ENCODE data around the gene NACC1.

Gene NACC1

GRCh38 chr19:13104848-13105711, 13.0 kb upstream of the NACC1 start:
- H2BK5ac ChIP-seq (ENCODE audit: low read length), result no peak overlapping the region
- H3K4ac ChIP-seq (ENCODE audit: low read length), result no peak overlapping the region
- no peak overlapping the region for H2BK15ac ChIP-seq (ENCODE audit: low read length)
- DNase-seq (ENCODE audit: low spot score), result no peak
- H2BK12ac ChIP-seq (ENCODE audit: low read length), result no peak overlapping the region
- no peak overlapping the region for H2BK120ac ChIP-seq (ENCODE audit: low read depth, low read length)
- H3K14ac ChIP-seq (ENCODE audit: low read length), result no peak overlapping the region
- H3K36me3 ChIP-seq (replicated peaks in 1 of 2; ENCODE audit: control insufficient read depth in 2 of 2, insufficient read depth in 2 of 2, low read length in 2 of 2), result peaks cover 10 to 30% of the 10 kb centered on the region in 2 donors
- no peaks in the 10 kb centered on the region for H3K79me1 ChIP-seq (ENCODE audit: low read depth, low read length)
- peak overlapping the region; percentile 81 for H3K23ac ChIP-seq (ENCODE audit: low read depth, low read length, poor library complexity)
- peaks cover 4 to 9% of the 10 kb centered on the region in 2 donors for H3K4me1 ChIP-seq (ENCODE audit: control insufficient read depth in 2 of 2, insufficient read depth in 1 of 2, low read depth in 1 of 2, low read length in 2 of 2)
- H3K9me3 ChIP-seq (replicated peaks in 1 of 2; ENCODE audit: control insufficient read depth in 2 of 2, insufficient read depth in 1 of 2, low read depth in 1 of 2, low read length in 2 of 2), result peaks cover 0 to 3% of the 10 kb centered on the region in 2 donors
- H3K4me2 ChIP-seq (ENCODE audit: insufficient read depth, low read length, poor library complexity, severe bottlenecking), result no peak overlapping the region
- H2AK5ac ChIP-seq (ENCODE audit: low read depth, low read length), result no peak overlapping the region
- no peak overlapping the region for H3K27ac ChIP-seq (replicated peaks; ENCODE audit: low read length)
- H3K27me3 ChIP-seq (ENCODE audit: control insufficient read depth in 3 of 3, insufficient read depth in 3 of 3, low read depth in 1 of 3, low read length in 3 of 3), result peaks cover 3 to 22% (median 21%) of the 10 kb centered on the region in 3 experiments
- WGBS, 2 donors (ENCODE audit: extremely low coverage in 2 of 2, insufficient read length in 2 of 2, insufficient replicate concordance in 1 of 2), result no CpG with 5 or more reads among the region's 29 CpGs
- no peak overlapping the region for H4K8ac ChIP-seq (ENCODE audit: low read depth, low read length)
- no peak overlapping the region for H3K9ac ChIP-seq (ENCODE audit: low read depth, low read length, poor library complexity)
- H3K18ac ChIP-seq (ENCODE audit: low read length), result no peak overlapping the region
- no peak overlapping the region for H2AFZ ChIP-seq (ENCODE audit: low read length)
- H3K4me3 ChIP-seq (ENCODE audit: low read length in 2 of 2), result no peak overlapping the region
- no peak overlapping the region for H4K91ac ChIP-seq (ENCODE audit: low read depth, low read length, poor library complexity)

DNA sequence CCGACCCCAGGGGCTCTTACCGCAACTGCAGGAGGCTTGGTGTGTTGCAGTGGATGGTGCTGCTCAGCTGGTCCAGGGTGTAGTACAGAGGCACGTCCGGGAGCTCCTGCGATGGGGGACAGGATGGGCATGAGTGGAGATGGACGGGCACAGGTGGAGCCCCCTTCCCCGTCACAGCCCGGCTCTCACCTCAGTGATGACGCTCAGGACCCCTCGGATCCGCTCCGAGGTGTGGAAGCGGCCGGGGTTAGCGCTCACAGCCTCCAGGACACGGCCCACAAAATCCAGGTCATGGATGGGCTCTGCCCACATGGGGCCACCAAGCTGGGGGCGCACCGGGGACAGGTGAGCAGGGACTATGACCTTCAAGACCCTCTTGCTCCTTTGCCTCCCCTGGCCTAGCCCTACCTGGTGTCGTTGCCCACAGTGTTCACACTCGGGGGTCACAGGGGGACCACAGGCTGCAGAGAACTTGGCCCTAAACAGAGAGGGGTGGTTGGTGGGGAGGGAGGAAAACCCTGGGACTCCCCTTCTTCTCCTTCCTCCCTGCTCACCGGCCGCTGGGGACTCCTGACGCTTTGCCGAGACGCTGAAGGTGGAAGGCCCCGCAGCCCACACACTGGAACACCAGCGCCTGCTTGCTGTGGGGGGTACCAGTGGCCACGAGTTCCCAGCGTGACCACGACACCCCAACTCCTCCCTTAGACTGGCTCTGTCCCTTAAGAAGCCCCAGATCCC, 8.5 kb upstream of the NACC1 start:
- no peak overlapping the region for H4K91ac ChIP-seq (ENCODE audit: low read depth, low read length, poor library complexity)
- H3K9me3 ChIP-seq (replicated peaks in 1 of 2; ENCODE audit: control insufficient read depth in 2 of 2, insufficient read depth in 1 of 2, low read depth in 1 of 2, low read length in 2 of 2), result no peaks in the 10 kb centered on the region
- peak overlapping the region; percentile 60 for H3K9ac ChIP-seq (ENCODE audit: low read depth, low read length, poor library complexity)
- no peak overlapping the region for H2AFZ ChIP-seq (ENCODE audit: low read length)
- no CpG with 5 or more reads among the region's 30 CpGs for WGBS, 2 donors (ENCODE audit: extremely low coverage in 2 of 2, insufficient read length in 2 of 2, insufficient replicate concordance in 1 of 2)
- peak overlapping the region; percentile 55 for H3K23ac ChIP-seq (ENCODE audit: low read depth, low read length, poor library complexity)
- peaks cover 2% of the 10 kb centered on the region for H3K79me1 ChIP-seq (ENCODE audit: low read depth, low read length)
- H3K18ac ChIP-seq (ENCODE audit: low read length), result no peak overlapping the region
- no peak overlapping the region for H3K4ac ChIP-seq (ENCODE audit: low read length)
- H3K27me3 ChIP-seq (ENCODE audit: control insufficient read depth in 3 of 3, insufficient read depth in 3 of 3, low read depth in 1 of 3, low read length in 3 of 3), result no peaks in the 10 kb centered on the region
- H3K4me1 ChIP-seq (ENCODE audit: control insufficient read depth in 2 of 2, insufficient read depth in 1 of 2, low read depth in 1 of 2, low read length in 2 of 2), result no peaks in the 10 kb centered on the region
- H2BK5ac ChIP-seq (ENCODE audit: low read length), result no peak overlapping the region
- H2BK15ac ChIP-seq (ENCODE audit: low read length), result no peak overlapping the region
- H3K27ac ChIP-seq (replicated peaks; ENCODE audit: low read length), result no peak overlapping the region
- no peak overlapping the region for H3K4me3 ChIP-seq (ENCODE audit: low read length in 2 of 2)
- peaks cover 17 to 50% of the 10 kb centered on the region in 2 donors for H3K36me3 ChIP-seq (replicated peaks in 1 of 2; ENCODE audit: control insufficient read depth in 2 of 2, insufficient read depth in 2 of 2, low read length in 2 of 2)
- H2BK120ac ChIP-seq (ENCODE audit: low read depth, low read length), result no peak overlapping the region
- no peak overlapping the region for H4K8ac ChIP-seq (ENCODE audit: low read depth, low read length)
- H3K14ac ChIP-seq (ENCODE audit: low read length), result no peak overlapping the region
- peak overlapping the region; percentile 41 for H2BK12ac ChIP-seq (ENCODE audit: low read length)
- no peak for DNase-seq (ENCODE audit: low spot score)
- no peak overlapping the region for H2AK5ac ChIP-seq (ENCODE audit: low read depth, low read length)
- H3K4me2 ChIP-seq (ENCODE audit: insufficient read depth, low read length, poor library complexity, severe bottlenecking), result no peak overlapping the region

DNA sequence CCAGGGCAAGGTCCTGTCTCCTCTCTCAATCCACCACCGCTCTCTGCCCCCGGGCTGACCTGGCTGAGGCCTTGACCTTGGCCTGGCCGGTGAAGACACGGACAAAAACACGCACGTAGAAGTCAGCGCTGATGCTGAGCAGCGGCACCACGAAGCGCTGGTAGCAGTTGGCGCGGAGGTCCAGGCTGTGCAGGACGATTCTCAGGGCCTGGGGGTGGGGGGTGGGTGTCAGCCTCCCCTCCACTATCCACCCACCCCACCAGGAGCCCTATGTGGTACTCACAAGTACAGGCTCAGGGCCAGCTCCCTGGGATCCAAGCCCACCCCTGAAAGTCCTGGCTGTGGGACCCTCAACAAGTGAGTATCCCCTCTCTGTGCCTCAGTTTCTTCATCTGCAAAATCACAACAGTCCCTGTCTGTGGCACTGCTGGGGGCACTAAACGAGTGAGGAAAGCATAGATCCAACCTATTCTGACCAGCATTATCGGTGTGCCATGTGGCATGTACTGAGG, 7.9 kb upstream of the NACC1 start:
- H3K4me1 ChIP-seq (ENCODE audit: control insufficient read depth in 2 of 2, insufficient read depth in 1 of 2, low read depth in 1 of 2, low read length in 2 of 2), result peaks cover 0 to under 1% of the 10 kb centered on the region in 2 donors
- H4K91ac ChIP-seq (ENCODE audit: low read depth, low read length, poor library complexity), result no peak overlapping the region
- peaks cover 18 to 53% of the 10 kb centered on the region in 2 donors for H3K36me3 ChIP-seq (replicated peaks in 1 of 2; ENCODE audit: control insufficient read depth in 2 of 2, insufficient read depth in 2 of 2, low read length in 2 of 2)
- no peaks in the 10 kb centered on the region for H3K9me3 ChIP-seq (replicated peaks in 1 of 2; ENCODE audit: control insufficient read depth in 2 of 2, insufficient read depth in 1 of 2, low read depth in 1 of 2, low read length in 2 of 2)
- no peak overlapping the region for H3K9ac ChIP-seq (ENCODE audit: low read depth, low read length, poor library complexity)
- no peak overlapping the region for H3K4ac ChIP-seq (ENCODE audit: low read length)
- no peak overlapping the region for H4K8ac ChIP-seq (ENCODE audit: low read depth, low read length)
- no peak overlapping the region for H2BK5ac ChIP-seq (ENCODE audit: low read length)
- no peak overlapping the region for H3K18ac ChIP-seq (ENCODE audit: low read length)
- H3K4me3 ChIP-seq (ENCODE audit: low read length in 2 of 2), result no peak overlapping the region
- no peak overlapping the region for H2AFZ ChIP-seq (ENCODE audit: low read length)
- H3K79me1 ChIP-seq (ENCODE audit: low read depth, low read length), result peaks cover 2% of the 10 kb centered on the region
- no peak for DNase-seq (ENCODE audit: low spot score)
- WGBS, 2 donors (ENCODE audit: extremely low coverage in 2 of 2, insufficient read length in 2 of 2, insufficient replicate concordance in 1 of 2), result no CpG with 5 or more reads among the region's 15 CpGs
- no peak overlapping the region for H3K23ac ChIP-seq (ENCODE audit: low read depth, low read length, poor library complexity)
- no peak overlapping the region for H3K14ac ChIP-seq (ENCODE audit: low read length)
- no peak overlapping the region for H2BK120ac ChIP-seq (ENCODE audit: low read depth, low read length)
- H3K27ac ChIP-seq (replicated peaks; ENCODE audit: low read length), result no peak overlapping the region
- H3K4me2 ChIP-seq (ENCODE audit: insufficient read depth, low read length, poor library complexity, severe bottlenecking), result no peak overlapping the region
- H3K27me3 ChIP-seq (ENCODE audit: control insufficient read depth in 3 of 3, insufficient read depth in 3 of 3, low read depth in 1 of 3, low read length in 3 of 3), result no peaks in the 10 kb centered on the region
- H2BK12ac ChIP-seq (ENCODE audit: low read length), result peak overlapping the region; percentile 41
- H2BK15ac ChIP-seq (ENCODE audit: low read length), result no peak overlapping the region
- no peak overlapping the region for H2AK5ac ChIP-seq (ENCODE audit: low read depth, low read length)

DNA sequence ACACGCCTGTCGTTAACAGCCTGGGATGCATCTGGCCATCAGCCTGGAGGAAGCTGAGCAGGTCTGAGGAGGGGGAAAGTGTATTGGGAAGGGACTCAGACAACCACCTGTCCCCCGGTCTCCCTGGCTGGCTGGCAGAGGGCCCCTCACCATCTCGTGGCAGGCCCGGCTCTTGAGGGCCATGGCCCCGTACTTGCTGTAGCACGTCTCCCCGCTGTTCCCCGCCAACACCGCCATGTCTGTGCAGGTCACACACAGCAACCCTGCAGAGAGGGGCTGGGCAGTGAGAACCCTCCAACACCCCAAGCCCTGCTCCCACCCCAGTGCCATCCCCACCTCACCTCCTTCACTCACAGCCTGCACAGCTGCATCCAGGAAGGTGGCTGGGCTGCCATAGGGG, 5.5 kb upstream of the NACC1 start:
- peaks cover 17 to 49% of the 10 kb centered on the region in 2 donors for H3K36me3 ChIP-seq (replicated peaks in 1 of 2; ENCODE audit: control insufficient read depth in 2 of 2, insufficient read depth in 2 of 2, low read length in 2 of 2)
- H2BK5ac ChIP-seq (ENCODE audit: low read length), result no peak overlapping the region
- H3K4ac ChIP-seq (ENCODE audit: low read length), result no peak overlapping the region
- no peak overlapping the region for H3K23ac ChIP-seq (ENCODE audit: low read depth, low read length, poor library complexity)
- H3K4me1 ChIP-seq (ENCODE audit: control insufficient read depth in 2 of 2, insufficient read depth in 1 of 2, low read depth in 1 of 2, low read length in 2 of 2), result peaks cover 8 to 11% of the 10 kb centered on the region in 2 donors
- no peaks in the 10 kb centered on the region for H3K9me3 ChIP-seq (replicated peaks in 1 of 2; ENCODE audit: control insufficient read depth in 2 of 2, insufficient read depth in 1 of 2, low read depth in 1 of 2, low read length in 2 of 2)
- no peak overlapping the region for H4K8ac ChIP-seq (ENCODE audit: low read depth, low read length)
- no peak overlapping the region for H3K27ac ChIP-seq (replicated peaks; ENCODE audit: low read length)
- no peak overlapping the region for H3K14ac ChIP-seq (ENCODE audit: low read length)
- no peak overlapping the region for H2BK15ac ChIP-seq (ENCODE audit: low read length)
- H3K79me1 ChIP-seq (ENCODE audit: low read depth, low read length), result peaks cover 5% of the 10 kb centered on the region
- H3K4me3 ChIP-seq (ENCODE audit: low read length in 2 of 2), result no peak overlapping the region
- WGBS, 2 donors (ENCODE audit: extremely low coverage in 2 of 2, insufficient read length in 2 of 2, insufficient replicate concordance in 1 of 2), result no CpG with 5 or more reads among the region's 10 CpGs
- no peak overlapping the region for H2BK120ac ChIP-seq (ENCODE audit: low read depth, low read length)
- no peak overlapping the region for H4K91ac ChIP-seq (ENCODE audit: low read depth, low read length, poor library complexity)
- DNase-seq (ENCODE audit: low spot score), result no peak
- H2BK12ac ChIP-seq (ENCODE audit: low read length), result no peak overlapping the region
- no peaks in the 10 kb centered on the region for H3K27me3 ChIP-seq (ENCODE audit: control insufficient read depth in 3 of 3, insufficient read depth in 3 of 3, low read depth in 1 of 3, low read length in 3 of 3)
- no peak overlapping the region for H2AFZ ChIP-seq (ENCODE audit: low read length)
- H2AK5ac ChIP-seq (ENCODE audit: low read depth, low read length), result peak overlapping the region; percentile 35
- no peak overlapping the region for H3K4me2 ChIP-seq (ENCODE audit: insufficient read depth, low read length, poor library complexity, severe bottlenecking)
- H3K18ac ChIP-seq (ENCODE audit: low read length), result peak overlapping the region; percentile 57
- H3K9ac ChIP-seq (ENCODE audit: low read depth, low read length, poor library complexity), result peak overlapping the region; percentile 4

Measured in neuronal stem cell (in vitro differentiated cells).